ENCODE data around the gene SEPTIN10. TPM values are rescaled to one million over a fixed set of nuclear protein-coding genes. Genes with fewer than 3 reads are reported as not detected.

SEPTIN10 gene
- total RNA-seq, 1 experiment from 2014 or later, result 76.8 TPM

DNA sequence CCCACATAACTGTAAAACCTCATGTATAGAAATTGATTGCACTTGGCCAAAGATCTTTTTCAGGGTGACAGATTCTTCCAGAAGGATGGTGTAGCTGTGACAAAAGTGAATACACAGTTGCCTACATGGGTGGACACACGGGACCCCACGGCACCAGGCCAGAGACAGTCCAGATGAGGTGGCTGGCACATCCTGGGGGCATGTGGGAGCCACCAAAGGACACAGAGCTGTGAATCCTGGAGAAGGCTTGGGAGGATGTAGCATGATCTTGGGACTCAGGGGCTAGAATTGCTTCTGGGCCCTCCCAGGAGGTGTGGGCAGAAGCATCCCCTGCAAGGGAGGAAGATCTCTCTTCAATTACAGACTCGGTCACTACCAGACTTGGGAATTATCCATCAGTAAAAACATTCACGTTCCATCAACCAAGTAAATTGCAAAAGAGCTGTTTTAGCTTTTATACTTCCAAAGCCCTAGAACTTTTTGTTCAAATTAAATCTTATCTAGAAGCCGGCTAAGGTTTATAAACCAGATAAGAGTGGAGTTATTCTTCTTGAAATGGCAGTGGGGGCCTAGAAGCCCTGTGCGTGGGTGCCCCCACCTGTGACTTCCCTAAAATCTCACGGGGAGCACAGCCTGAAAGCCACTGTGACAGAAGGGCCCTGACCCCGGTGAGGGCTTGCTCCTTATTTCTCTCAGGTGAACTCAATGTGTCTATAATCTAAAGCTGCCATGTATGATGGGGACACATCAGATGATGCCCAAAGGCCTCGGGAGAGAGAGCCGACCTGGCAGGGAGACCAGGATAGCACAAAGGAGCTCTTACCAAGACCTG is 81.7 kb downstream of the SEPTIN10 start:
- in situ Hi-C loops (cut with HindIII; ENCODE audit: low pct_unique_long_range_greater_than_20kb, low sequenced_read_pairs), result no loop called here
- no peak for DNase-seq (ENCODE audit: low read depth)

- DNase-seq (ENCODE audit: low read depth), result no peak
- in situ Hi-C loops (cut with HindIII; ENCODE audit: low pct_unique_long_range_greater_than_20kb, low sequenced_read_pairs), result no loop called here
These were observed 82.5 kb downstream of the SEPTIN10 start for GRCh38 chr2:109531221-109531620.

- DNase-seq (ENCODE audit: low read depth), result no peak
- in situ Hi-C loops (cut with HindIII; ENCODE audit: low pct_unique_long_range_greater_than_20kb, low sequenced_read_pairs), result no loop called here
These were observed 83.1 kb downstream of the SEPTIN10 start for GRCh38 chr2:109530712-109531111.

DNA sequence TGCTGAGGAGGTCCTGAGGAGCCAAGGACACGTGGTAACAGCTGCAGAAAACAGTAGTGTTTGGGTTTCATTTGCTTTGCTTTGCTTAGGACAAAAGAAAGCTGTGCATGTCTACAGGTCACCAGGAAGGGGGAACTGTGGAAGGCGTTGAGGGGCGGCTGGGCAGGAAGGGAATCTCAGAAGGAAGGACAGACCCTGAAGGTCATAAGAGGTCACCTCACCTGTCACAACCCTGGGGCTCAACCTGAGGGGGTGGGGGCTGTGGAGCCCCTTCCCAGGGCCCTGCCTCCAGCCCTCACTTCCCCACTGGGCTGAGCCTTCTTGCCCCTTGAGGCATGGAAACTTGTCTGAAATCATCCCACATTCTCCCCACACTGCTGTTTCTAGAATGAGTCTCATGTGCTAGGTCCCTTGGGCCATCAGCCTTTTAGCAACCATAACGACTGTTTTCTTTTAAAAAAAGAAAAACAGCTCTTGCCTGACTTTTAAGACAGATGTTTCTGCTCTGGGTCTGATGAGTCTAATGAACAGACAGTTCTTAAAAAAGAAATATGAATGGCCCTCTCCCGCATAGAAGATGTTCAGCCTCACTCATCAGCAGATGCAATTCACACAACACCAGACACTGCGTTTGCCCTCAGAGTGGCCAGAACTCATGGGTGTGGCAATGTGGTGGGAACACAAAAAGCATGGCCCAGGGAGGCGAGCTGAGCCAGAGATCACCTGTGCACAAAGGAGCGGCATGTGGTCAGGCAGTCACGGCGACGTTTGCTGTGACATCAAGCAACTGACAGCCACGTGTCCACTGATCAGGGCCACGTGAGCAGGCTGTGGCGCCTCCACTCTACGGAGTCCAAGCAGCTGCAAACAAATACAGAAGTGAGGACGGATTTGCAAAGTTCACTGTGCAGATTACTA is 84.0 kb downstream of the SEPTIN10 start:
- in situ Hi-C loops (cut with HindIII; ENCODE audit: low pct_unique_long_range_greater_than_20kb, low sequenced_read_pairs), result no loop called here
- no peak for DNase-seq (ENCODE audit: low read depth)

DNA sequence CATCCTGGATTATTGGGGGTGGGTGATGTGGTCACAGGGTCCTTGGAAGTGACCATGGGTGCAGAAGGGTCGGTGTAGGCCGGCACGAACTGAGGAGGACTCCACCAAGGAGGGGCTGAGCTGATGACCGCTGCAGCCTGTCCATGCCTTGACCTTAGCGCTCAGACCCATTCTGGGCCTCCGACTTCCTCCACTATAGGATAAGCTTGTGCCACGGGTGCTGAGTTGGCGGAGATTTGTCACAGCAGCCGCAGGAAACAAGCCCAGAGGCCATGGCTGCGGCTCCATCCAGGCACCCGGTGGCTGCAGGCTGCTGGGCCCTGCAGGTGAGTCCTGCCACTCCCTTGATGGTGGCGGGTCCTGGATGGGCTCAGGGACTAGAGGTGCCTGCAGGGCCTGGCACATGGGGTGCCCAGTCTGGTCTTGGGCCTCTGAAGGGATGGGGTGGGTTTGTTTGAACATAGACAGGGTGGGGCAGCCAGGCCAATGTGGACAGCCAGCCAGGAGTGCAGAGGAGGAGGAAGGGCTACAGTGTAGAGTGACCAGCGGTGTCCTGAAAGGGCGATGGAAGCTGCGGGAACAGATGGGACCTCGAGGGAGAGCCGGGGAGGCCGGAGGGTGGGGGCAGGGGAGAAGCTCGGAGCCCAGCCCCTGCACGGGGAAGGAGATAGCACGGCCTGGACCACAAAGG is 84.8 kb downstream of the SEPTIN10 start:
- no peak for DNase-seq (ENCODE audit: low read depth)
- in situ Hi-C loops (cut with HindIII; ENCODE audit: low pct_unique_long_range_greater_than_20kb, low sequenced_read_pairs), result no loop called here

DNA sequence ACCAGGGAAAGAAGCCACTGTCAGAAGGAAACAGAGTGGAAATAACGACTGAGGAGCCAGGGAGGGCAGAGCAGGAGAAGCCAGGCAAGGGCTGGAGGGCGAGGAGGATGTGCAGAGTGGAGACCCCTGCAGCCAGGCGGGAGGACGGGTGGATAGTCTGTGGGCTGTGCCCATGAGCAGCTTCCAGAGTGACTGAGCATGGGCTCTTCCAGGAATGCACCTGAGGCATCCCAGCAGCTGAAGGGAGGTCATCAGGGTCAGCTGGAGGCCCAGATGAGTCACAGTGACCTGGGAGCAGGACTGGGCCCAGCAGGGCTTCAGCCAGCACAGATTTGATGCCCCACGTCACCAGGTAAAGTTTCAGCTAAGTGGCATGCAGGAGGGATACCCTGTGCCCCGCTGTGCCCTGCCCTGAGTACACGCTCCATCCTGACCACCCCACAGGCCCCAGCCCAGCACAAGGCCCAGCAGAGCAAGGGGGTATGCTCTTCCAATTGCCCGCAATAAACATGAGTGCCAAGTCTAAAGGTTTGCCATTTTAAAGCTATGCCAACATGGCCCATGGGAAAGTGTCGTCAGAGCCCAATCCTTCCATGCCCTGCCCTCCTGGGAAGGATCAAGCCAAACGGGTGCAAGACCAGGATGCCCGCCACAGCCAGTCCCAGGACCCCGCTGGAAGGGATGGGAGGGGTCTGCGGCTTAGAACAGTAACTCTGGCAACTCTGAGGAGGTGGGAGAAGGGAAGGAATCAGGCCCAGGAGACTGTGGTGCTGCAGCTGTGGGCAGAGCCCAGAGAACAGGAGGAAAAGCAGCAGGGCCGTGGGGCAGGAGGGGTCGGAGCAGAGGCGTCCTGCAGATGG is 85.7 kb downstream of the SEPTIN10 start:
- in situ Hi-C loops (cut with HindIII; ENCODE audit: low pct_unique_long_range_greater_than_20kb, low sequenced_read_pairs), result no loop called here
- DNase-seq (ENCODE audit: low read depth), result no peak

- no peak for DNase-seq (ENCODE audit: low read depth)
- in situ Hi-C loops (cut with HindIII; ENCODE audit: low pct_unique_long_range_greater_than_20kb, low sequenced_read_pairs), result no loop called here
These were observed 86.7 kb downstream of the SEPTIN10 start for GRCh38 chr2:109527079-109527478.

DNA sequence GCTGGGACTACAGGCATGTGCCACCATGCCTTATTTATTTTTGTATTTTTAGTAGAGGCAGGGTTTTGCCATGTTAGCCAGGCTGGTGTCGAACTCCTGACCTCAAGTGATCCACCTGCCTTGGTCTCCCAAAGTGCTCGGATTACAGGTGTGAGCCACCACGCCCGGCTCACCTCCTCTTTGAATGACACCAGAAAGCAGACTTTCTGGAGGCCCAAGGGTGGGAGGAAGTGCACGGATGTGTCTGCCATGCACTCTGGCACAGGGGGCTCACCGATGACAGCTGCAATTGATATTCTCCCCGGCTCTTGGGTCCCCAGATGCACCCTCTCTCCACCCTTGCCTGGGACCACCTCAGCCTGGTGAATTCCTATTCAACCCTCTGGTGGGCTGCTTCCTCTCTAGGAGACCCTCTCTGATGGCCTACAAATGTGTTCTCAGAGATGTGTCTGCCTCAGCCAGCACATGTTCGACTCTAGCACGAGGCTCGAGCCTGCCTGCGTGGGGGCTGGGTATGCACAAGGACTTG is 87.3 kb downstream of the SEPTIN10 start:
- DNase-seq (ENCODE audit: low read depth), result no peak
- in situ Hi-C loops (cut with HindIII; ENCODE audit: low pct_unique_long_range_greater_than_20kb, low sequenced_read_pairs), result no loop called here

DNA sequence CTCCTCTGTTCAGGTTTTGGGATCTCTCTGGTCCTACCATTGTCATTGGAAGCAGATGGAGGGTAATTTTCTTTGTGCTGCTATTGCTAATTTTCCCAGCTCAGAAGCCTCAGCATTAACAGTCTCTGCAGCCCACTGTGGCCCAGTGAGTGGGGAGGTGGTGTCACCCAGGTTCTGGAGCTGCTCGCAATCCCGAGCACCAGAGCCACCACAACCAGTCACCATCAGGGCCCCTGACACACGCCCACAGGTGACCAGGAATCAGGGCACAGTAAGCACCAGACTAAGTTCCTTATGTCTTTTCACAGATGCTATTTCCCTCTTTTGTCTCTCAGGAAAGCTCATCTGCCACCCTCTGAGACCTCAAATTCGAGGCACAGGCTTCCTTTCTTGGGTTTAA is 87.9 kb downstream of the SEPTIN10 start:
- DNase-seq (ENCODE audit: low read depth), result no peak
- in situ Hi-C loops (cut with HindIII; ENCODE audit: low pct_unique_long_range_greater_than_20kb, low sequenced_read_pairs), result no loop called here

DNA sequence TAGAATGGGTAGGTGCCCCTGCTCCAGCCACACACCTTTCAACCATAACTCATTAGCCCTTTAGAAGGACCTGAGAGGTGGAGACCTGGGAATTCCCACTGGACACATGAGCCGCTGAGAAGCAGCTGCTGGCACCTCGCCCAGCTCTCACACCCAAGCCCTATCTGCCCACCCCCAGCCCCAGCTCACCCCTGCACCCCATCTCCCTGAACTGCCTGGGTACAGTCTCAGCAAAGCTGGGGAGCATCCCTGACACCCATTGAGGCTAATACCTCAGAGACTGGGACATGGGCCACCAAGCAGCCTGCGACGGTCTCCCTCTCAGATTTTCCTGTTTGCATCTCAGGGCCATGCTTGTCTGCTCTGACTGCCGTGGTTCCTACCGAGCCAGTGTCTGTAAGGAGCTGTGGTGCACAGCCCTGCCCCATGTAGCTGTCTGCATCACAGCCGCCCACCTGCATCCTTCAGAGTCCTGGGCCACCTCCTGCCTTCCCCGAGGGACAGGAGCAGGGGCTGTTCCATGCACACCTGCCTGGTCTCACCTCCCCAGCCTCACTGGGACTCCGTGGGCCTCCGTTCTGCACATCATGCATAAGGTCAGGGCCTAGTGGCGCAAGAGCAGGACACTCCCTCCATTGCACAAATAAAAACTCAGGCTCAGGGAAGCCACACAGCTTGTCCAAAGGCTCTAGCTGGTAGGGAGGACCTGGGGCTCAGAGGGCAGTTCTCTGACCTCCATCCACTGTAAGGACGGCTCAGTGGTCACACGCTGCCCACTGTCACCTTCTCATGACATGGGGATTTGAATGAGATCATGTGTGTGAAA is 90.0 kb downstream of the SEPTIN10 start:
- no peak for DNase-seq (ENCODE audit: low read depth)
- in situ Hi-C loops (cut with HindIII; ENCODE audit: low pct_unique_long_range_greater_than_20kb, low sequenced_read_pairs), result no loop called here

- no peak for DNase-seq (ENCODE audit: low read depth)
These were observed 90.6 kb downstream of the SEPTIN10 start for GRCh38 chr2:109523121-109523520.

DNA sequence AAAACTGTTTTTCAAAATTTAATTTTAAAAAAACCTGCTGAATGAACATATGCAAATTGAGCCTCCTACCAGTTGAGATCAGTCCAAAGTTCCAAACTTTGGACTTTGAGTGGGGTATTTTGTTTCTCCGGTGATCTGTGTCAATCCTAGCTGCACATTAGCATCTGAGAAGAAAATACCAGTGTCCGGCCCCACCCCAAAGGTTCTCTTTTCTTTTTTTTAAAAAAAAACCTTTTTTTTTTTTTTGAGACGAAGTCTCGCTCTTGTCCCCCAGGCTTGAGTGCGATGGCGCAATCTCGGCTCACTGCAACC is 91.7 kb downstream of the SEPTIN10 start:
- DNase-seq (ENCODE audit: low read depth), result no peak
- in situ Hi-C loops (cut with HindIII; ENCODE audit: low pct_unique_long_range_greater_than_20kb, low sequenced_read_pairs), result no loop called here

More at GRCh38 chr2:109523121-109523520, 90.6 kb downstream of the SEPTIN10 start:
- in situ Hi-C loops (cut with HindIII; ENCODE audit: low pct_unique_long_range_greater_than_20kb, low sequenced_read_pairs), result no loop called here

DNA sequence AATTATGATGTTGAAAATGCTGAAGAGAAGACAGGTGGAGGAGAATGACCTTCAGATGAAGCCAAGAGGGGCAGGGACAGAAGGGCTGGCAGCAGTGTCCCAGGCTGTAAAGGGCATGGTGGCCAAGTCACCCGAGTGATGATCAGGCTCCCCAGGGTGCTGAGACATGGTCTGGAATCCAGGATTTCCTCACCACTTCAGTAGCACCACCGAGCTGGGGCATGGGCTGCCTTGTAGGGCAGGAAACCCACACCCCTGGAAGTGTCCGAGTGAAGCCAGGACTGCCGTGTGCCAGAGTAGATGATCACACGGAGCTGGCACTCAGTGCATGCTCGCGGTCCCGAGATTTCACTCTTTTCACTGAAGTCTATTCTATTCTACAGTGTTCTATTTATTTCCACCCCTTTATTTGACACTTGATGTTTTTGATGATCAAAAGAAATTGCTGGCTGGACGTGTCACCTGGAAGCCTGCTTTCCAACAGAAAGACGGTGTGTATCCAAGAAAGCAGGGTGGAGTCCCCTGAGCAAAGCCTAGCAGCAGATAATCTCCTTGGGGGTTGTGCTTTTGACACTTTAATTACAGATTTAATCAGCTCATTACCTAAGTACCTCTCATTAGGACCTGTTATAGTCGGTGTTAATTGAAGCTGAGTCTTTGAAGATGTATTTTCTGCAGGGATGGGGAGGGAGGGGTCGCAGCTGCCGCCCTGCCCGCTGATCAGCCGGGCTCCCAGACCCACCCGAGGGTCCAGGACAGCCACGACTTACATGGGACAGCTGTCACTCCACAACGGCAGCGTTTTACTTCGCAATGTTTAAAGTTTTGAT is 92.3 kb downstream of the SEPTIN10 start:
- no peak for DNase-seq (ENCODE audit: low read depth)
- in situ Hi-C loops (cut with HindIII; ENCODE audit: low pct_unique_long_range_greater_than_20kb, low sequenced_read_pairs), result no loop called here

- in situ Hi-C loops (cut with HindIII; ENCODE audit: low pct_unique_long_range_greater_than_20kb, low sequenced_read_pairs), result no loop called here
- no peak for DNase-seq (ENCODE audit: low read depth)
These were observed 94.3 kb downstream of the SEPTIN10 start for GRCh38 chr2:109519513-109519912.

- in situ Hi-C loops (cut with HindIII; ENCODE audit: low pct_unique_long_range_greater_than_20kb, low sequenced_read_pairs), result no loop called here
- no peak for DNase-seq (ENCODE audit: low read depth)
These were observed 96.5 kb downstream of the SEPTIN10 start for GRCh38 chr2:109517118-109517889.

All from Caki2 (cell line).